Activated gamma-delta T cell treated with anti-CD3 and anti-CD28 coated beads, Interleukin-2, amount 50 U/mL, for 16 hours (primary cell): ENCODE measurements around the gene WNT3A.
"Not testable (repeated sequence)": the region's sequence is repeated elsewhere in the genome, so short reads cannot be mapped to it uniquely, and the experiment has no call there.

Experiments used
- DNase-seq: peaks from one replicate; pipeline ENCODE4 v3.0.0-alpha.2; 2020; ENCODE audit warnings: low read depth

WNT3A gene

DNA sequence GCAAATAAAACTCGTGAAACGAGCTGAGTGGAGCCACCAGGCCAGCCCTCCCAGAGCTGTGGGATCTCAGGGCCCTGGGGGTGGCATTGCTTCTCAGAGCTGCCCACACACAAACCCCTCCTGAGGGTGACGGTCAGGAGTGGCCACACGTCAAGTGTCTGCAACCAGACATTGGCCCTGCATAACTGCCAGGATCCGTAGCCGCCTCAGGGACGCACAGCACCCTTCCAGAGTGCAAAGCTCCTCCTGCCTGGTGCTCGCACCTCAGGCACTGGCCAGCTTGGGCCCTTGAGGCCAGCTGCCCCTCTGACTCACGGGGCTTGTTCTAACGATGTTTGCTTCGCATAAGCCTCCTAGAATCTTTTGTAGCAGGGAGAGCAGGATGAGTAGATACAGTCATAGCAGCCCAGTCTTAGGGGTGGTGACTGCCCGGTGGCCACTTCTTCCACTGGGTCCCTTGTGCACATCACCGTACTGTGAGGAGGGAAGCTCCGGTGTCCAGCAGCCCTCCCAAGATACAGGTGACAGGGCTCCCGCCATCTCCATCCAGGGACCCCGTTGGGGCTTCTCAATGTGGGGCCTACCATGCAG is 5.0 kb downstream of the WNT3A start:
- DNase-seq: no peak

DNA sequence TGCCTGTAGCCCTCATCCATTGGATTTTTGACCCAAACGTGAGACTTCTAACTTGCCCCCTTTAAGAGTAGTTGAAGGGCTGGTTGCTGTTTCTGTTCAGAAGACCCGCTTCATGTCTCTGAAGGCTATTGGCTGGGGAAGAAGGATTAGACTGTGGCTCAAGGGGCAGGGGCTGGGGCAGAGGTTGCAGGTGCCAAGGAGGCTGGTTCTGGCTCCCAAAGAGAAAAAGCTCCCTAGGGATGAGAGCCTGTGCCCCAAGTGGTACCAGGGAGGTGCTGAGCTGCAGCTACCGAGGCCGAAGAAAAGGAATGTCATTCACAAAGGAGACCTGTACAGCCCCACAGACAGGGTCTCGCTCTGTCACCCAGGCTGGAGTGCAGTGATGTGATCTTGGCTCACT is 5.8 kb downstream of the WNT3A start:
- DNase-seq: no peak

DNA sequence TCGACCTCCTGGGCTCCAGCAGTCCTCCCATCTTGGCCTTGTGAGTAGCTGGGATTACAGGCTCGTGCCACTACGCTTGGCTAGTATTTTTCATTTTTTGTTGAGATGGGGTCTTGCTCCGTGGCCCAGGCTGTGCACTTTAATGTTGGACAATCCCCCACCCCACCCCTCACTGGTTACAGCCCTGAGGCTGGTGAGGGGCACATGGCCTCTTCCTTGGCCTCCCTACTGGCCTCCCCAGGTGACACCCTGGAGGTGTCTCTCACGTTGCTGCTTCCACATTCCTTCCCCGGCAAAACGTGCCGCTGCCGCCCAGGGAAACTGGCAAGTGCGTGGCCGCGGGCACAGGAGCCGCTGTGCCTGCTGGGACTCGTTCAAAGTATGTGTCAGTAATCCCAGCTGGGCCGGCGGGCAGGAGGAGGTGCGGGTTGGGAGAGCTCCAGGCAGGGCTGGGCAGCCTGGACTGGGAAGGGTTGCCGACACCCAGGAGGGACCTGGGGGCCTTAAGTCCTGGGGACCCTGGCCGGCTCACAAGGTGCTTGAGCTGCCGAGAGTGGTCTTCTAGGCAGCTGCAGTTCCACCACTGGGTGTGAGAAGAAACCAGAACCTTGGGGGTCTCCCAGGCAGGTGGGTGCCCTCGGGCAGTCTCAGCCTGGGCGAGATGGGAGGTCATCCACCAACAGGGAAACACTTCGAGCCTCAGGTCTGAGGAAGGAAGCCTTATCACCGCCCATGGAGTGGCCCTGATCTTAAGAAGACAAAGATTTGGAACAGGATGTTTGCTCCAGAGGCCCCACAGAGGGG is 6.5 kb downstream of the WNT3A start:
- DNase-seq: no peak

DNA sequence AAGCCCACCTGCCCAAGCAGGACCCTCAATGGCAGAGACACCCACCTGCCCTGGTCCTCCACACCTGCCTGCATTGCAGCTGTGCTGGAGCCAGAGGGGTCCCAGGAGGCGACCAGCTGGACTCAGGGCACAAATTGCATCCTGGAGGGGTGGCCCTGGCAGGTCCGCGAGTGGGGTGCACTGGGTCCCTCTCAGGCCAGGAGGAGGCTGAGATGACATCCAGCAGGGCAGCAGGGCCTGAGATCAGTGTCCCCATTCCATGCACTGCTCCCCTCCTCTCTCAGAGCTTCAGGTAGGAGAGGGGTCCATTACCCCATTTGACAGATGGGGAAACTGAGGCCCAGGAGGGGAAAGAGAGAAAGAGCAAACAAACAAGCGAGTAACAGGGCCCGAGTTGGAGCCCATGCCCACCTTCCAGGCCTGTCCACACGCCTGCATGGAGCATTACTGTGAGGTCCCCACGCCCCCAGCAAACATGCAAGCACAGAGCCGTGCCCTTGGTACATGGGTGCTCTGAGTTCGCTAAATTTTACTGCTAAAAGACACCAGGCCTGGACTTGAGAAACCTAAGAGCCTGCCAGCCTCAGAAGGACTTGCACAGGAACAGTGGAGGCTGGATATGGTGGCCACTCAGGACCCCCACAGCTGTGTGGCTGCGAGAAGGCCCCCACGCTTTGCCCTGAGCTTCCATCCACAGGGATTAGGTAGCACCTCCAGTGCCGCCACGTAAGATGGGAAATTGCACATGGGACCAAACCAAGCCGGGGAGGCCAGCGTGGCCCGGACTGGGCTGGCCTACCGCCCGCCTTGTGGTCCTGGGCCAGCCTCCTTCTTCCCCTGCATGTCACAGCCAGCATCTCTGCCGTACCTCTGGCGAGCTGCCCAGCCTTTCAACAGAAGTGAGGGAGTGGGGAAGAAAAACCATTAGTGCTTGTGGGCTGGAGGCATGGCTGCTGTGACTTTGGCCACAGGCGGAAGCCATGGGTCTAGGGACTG is 7.4 kb downstream of the WNT3A start:
- DNase-seq: no peak

DNA sequence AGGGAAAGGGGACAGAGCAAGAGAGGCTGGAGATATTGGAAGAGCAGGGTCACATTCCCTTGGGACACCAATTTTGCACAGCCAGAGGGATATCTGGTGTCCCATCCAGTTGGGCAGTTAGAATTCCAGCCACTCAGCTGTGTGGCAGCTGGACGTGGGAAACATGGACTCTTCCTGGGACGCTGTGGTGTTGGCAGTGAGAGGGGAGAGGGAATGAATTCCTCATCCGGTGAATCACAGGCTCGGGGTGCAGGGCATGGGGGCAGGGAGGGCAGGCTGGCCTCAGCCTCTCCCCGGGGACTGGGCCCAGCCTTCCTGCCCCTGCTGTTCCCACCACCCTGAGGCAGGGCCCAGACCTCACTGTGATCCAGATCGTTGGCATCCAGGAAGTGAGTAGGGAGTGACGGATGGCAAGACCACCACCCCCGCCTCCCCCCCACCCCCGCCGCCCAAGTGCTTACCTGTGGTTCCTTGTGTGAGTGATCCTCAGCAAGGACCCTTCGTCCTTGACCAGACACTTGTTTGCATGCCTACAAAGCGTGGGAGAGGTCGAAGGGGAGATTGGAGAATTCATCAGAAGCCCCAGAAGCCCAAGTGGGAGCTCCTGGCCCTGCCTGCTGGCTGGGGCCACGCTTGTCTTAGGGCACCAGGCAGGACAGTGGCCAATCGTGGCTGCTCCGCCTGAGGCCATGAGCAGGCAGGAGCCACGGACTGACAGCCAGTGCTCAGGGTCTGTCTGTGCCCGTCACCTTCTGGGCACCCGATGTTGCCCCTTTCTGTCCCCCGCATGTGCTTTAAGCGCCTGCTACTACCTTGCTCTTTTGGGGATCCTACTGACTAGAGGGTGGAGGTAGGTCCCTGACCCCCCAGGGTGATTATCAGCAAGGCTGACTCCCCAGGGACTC is 8.7 kb downstream of the WNT3A start:
- no peak for DNase-seq

DNA sequence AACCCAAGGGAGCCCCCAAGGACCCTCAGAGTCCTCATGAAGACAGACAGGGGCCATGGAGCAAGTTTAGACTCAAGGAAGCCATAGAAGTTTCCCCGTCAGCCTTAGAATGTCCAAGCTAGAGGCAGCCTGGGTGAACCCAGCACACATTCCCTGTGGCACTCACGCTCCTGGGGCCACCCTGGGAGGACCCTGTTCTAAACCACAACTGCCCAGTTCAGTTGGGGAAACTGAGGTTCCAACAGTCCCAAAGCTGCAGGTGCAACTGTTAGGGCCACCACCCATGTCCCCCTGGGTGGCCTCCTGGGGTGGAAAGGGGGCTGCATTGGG is 9.3 kb downstream of the WNT3A start:
- DNase-seq: no peak

DNA sequence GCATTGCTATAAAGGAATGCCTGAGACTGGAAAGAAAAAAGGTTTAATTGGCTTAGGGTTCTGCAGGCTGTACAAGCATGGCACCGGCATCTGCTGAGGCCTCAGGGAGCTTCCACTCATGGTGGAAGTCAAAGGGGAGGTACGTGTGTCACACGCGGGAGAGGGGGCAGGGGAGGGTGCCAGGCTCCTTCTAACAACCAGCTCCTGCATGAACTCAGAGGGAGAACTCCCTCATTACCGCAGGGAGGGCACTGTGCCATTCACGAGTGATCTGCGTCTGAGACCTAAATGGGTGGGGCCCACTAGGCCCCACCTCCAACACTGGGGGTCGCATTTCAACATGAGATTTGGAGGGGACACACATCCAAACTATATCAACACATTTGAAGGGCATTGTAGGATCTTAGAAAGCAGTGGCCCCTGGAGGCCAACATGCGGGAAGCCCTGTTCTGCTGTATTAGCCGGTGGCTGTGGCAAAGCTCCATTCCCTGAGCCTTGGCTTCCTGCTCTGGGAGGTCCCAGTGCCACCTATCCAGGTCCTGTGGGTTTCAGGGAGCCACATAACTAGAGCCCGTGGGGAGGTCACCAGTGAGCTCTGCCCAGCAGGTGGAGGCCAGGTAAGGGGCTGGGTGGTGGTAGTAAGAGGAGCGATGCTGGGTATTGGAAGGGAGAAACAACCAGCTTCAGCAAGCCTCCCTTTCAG is 10.0 kb downstream of the WNT3A start:
- DNase-seq: no peak

DNA sequence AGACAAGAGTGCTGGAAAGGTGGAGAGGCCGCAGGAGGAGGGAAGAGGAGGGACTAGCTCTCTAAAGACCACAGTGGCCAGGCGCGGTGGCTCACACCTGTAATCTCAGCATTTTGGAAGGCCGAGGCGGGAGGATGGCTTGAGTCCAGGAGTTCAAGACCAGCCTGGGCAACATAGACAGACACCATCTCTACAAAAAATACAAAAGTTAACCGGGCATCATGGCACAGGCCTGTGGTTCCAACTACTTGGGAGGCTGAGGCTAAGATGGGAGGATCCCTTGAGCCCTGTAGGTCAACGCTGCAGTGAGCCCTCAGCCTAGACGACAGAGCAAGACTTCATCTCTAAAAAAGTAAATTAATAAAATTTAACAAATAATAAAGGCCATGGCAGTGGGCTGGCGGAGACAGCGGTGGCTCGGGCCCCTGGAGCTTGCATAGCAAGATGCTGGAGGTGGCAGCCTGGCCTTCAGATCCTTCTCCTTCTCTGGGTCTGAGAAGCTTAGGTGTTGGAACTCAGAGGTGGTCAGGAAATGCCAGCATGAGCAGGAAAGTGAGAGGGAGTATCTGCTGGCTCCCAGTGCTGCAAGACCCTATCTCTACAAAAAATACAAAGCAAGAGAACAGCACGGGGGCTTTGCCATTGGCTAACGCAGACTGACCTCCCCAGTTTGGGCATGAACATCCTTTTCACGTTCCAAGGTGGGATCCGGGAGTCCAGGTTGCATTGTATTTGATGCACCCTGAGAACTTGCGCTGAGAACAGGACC is 10.7 kb downstream of the WNT3A start:
- no peak for DNase-seq

DNA sequence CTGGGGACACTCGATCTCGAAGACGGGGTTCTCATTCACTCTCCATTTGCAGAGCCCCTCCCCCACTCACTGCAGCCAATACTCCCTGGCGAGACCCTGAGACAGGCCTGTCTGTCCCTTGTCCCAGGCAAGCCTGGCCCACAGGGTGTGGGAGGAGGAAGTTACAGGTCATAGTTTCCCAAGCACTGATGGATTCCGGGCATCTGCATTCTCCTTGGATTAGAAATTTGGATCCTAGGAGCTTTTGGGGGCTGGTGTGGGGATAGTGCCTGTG is 11.3 kb downstream of the WNT3A start:
- no peak for DNase-seq

DNA sequence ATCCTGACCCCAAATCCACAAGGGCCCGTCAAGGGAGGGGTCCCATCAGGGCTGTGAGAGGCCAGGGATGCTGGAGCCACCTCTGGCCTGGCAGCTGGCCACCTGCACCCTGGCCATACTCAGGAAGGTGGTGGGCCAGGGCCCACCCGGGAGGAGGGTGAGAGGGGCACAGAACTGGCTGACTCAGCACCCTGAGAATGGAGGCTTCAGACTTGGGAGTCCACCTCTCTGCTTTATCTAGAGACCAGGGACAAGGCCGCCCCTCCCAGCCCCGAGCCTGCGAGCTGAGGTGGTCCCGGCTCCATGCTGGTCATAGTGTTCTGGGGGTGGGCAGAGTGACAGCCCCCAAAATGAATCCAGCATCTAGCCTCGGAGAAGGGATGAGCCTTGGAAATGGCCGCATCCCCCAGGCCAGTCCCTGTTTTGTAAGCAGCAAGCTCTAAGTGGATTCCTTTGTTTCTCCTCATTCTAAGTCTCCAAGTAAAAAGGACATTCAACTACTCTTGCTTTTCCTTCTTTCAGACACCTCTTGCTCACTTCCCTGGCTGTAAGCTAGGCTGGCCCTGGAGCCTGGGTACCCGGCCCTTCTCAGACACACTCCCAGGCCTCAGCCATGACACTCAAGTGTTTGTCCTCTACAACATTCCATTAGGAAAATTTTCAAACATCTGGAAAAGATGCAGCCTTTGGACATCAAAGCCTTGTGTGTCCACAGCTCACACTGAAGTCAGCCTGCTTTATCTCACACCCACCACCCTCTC is 12.3 kb downstream of the WNT3A start:
- DNase-seq: no peak

DNA sequence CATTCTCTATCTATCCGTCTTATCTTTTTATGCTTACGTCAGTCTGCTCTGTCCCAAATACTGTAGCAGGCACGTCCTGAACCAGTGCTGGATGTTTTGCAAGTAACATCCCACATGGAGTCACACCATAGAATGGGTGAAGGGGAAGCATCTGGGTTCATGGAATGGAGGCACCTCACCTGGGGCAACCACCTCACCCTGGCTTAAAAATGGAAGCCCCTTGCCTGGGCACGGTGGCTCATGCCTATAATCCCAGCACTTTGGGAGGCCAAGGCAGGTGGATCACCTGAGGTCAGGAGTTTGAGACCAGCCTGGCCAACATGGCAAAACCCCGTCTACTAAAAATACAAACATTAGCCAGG is 12.9 kb downstream of the WNT3A start:
- DNase-seq: not testable (repeated sequence)

DNA sequence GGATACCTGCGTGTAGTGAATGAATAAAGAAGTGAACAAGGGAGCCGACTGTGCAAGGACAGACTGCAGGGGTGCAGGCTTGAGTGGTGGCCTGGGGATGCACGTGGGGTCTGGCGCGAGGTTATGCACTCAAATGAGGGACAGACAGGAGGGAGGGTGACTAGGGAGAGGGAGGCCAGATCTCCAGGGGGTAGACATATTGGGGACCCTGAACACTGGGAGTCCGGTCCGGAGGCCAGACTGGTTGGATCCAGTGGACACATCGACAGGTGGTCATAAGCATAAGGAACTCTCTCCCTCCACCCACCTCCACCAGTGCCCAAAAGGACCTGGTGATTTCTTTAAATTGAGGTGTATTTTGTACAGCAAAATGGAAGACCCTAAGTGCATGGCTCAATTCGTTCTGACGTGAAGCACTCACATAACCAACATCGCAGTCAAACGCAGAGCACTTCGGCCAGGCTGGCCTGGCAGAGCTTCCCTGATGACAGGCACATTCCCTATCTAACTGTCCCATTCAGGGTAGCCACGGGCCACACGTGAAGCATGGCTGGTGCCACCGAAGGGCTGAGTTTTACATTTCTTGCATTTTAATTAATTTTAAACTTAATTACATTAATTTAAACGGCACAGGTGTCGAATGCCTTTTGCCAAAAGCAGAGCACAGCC is 14.0 kb downstream of the WNT3A start:
- no peak for DNase-seq

DNA sequence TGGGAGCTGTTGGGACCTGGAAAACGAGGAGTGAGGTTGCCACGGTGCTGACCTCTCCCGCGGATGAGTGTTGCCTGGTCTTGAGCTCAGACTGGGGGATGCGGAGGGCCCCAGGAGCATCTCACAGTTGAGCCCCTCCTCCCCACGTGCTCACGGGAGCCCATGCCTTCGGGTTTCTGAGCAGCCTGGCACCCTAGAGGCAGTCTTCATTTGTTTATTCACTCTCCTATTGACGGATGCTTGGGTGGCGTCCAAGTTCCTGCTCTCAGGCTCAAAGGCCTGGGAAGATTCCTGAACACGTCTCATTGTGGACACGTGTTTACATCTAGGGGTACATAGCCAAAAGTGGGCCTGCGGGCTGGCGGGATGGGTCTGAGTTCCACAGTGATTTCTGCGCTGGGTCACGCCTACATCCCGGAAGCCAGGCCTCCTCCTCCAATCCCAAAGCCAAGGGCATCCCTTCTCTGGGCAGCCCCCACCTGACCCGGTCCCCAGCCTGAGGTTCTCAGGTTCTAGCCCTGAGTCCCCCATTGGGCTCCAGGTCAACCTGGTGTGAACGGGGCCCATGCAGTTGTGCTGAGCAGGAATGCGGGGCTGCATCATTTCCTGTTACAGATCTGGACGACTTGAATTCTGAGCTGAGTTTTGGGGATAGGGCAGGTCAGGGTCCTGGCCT is 14.7 kb downstream of the WNT3A start:
- no peak for DNase-seq

DNA sequence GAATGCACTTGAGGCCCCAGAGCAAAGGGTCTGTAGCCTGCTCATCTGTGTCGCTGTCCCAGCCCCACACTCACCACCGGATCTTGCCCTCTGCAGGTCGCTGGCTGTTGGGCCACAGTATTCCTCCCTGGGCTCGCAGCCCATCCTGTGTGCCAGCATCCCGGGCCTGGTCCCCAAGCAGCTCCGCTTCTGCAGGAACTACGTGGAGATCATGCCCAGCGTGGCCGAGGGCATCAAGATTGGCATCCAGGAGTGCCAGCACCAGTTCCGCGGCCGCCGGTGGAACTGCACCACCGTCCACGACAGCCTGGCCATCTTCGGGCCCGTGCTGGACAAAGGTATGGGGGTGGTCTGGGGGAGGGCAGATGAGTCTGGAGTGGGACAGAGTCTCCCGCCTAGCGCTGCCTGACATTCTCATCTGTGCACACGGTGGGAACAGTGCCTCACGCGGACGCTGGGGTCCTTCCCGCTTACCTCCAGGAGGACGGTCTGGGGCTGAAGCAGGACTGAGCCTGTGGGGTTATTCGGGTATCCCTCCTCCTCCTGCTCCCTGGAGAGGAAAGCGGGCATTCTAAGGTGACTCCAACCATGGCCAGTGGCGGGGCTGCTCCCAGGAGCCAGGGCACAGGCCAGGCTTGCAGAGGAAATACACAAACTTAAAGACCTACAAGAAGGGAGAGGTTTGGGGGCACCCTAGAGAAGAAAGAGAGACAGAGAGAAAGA is 15.9 kb downstream of the WNT3A start:
- DNase-seq: no peak

DNA sequence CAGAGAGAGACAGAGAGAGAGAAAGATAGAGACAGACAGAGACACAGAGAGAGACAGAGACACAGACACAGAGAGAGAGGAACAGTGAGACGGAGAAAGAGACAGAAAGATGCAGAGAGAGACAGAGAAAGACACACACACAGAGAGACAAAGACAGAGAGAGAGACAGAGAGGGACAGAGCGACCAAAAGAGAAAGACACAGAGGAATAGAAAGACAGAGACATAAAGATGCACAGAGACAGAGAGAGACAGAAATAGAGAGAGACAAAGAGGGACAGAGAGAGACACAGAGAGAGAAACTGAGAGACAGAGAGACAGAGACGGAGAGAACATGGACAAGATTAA is 16.5 kb downstream of the WNT3A start:
- DNase-seq: no peak

DNA sequence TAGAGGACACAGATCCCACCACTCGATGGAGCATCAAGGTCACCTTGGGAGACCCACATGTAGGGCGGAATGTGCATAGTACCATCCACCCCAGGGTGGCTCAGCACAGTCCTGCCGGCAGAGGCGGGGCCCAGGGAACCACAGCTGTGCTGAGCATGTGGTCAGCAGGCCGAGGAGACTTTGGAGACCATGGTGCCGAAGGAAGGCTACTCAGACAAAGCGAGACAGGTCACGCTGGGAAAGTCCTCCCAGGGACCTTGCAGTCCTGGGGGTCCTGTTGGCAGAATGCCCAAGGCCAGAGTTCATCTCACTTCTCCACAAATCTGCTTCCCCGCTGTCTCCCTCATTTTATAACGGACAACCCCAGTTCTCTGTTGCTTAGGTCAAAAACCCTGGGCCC is 22.5 kb downstream of the WNT3A start:
- no peak for DNase-seq

DNA sequence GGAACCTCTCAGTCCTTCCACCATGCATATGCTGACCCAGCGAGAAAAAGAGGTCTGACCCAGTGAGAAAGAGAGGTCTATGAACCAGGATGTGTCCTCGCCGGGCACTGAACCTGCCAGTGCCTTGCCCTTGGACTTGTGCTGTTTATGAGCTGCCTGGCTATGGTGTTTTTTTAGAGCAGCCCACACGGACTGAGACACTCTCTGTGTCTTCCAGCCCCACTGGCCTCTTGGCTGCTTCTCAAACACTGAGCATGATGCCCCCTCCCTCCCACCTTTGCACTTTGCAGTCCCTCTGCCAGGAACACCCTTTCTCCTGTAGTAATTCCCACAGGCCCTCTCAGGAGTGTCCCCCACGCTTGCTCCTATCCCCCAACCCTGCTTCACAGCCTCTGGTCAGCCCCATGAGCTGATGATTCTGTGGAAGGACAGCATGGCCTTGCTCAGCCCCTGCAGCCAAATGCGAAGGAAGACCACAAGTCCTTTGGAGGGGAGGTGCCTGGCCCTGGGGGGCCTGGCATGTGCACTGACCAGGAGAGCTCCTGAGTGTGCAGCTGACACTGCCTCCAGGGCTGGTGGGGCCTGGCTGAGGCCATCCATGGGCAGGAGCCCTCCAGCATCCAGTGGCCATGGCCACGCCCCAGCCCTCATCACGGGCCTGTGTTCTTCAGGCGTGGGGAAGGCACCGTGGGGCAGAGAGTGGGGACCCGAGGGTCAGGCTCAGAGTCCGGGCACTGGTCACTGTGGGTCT is 23.8 kb downstream of the WNT3A start:
- no peak for DNase-seq
